AG09319 (cell line): Measurements from ENCODE around the gene RPS14.
"Not testable (repeated sequence)": the region's sequence is repeated elsewhere in the genome, so short reads cannot be mapped to it uniquely, and the experiment has no call there.

Experiments
- DNase-seq: peaks from one replicate; pipeline ENCODE4 v3.0.0-alpha.2; 2010; ENCODE audit warnings: low read depth; ENCODE audit errors: extremely low read depth
- TF ChIP-seq, protein P1 (sequence below): IDR thresholded peaks from 2 replicates; pipeline ENCODE4 v1.5.1; 2011; ENCODE audit warnings: low read depth, mild to moderate bottlenecking, inconsistent platforms, low read length, moderate library complexity

Gene RPS14

DNA sequence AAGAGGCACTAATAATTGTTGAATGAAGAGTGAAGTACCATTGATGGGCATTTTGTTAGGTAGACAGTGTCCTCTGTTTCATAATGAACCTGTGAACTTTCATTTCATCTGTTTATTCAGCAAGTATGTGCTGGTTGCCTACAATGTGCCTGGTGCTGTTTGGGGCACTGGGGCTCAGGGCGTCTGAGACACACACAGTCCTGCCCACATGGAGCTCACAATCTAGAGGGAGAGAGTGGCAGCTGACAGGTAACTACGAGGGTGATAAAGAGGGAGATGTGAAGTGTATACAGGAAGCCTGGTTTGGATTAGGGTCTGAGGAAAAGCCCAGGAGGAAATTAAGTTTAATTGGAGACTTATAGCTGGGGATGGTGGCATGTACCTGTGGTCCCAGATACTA lies 29.9 kb upstream of the RPS14 start:
- no peak for DNase-seq
- TF ChIP-seq, protein P1, sequence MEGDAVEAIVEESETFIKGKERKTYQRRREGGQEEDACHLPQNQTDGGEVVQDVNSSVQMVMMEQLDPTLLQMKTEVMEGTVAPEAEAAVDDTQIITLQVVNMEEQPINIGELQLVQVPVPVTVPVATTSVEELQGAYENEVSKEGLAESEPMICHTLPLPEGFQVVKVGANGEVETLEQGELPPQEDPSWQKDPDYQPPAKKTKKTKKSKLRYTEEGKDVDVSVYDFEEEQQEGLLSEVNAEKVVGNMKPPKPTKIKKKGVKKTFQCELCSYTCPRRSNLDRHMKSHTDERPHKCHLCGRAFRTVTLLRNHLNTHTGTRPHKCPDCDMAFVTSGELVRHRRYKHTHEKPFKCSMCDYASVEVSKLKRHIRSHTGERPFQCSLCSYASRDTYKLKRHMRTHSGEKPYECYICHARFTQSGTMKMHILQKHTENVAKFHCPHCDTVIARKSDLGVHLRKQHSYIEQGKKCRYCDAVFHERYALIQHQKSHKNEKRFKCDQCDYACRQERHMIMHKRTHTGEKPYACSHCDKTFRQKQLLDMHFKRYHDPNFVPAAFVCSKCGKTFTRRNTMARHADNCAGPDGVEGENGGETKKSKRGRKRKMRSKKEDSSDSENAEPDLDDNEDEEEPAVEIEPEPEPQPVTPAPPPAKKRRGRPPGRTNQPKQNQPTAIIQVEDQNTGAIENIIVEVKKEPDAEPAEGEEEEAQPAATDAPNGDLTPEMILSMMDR = no peak

DNA sequence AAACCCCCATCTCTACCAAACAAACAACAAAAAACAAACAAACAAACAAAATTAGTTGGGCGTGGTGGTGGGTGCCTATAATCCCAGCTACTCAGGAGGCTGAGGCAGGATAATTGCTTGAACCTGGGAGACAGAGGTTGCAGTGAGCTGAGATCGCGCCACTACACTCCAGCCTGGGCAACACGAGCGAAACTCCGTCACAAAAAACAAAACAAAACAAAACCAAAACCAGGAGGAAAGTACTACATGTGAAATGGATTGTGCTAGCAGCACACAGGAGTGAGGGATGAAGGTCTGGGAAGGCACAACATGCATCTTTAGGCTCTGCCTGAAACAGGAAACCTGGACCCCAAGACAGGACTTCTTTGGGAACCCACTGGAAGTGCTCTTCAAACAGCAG lies 27.0 kb upstream of the RPS14 start:
- DNase-seq = not testable (repeated sequence)

DNA sequence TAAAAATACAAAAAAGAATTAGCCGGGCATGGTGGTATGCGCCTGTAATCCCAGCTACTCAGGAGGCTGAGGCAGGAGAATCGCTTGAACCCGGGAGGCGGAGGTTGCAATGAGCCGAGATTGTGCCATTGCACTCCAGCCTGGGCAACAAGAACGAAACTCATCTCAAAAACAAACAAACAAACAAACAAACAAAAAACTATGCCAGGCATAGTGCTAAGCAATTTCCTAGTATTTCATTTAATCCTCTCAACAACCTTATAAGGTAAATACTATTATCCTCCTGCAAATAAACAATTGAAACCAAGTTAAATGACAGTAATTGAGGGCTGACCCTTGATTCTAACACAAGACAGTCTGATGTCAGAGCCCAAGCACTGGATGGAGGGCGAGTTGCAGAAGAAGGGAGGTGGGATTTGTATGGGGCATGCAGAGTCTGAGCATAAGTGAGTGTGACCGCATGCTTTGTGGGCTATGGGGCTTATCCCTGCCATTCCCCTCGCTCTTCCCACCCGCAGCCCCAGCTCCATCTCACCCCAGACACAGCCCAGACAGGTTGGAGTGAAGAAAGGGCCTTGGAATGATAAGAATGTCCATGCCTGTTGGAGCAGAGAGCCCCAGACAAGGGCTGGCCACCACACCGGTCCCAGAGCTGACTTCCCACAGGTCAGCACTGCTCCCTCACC lies 24.3 kb upstream of the RPS14 start:
- DNase-seq = no peak
- TF ChIP-seq, protein P1 = no peak

DNA sequence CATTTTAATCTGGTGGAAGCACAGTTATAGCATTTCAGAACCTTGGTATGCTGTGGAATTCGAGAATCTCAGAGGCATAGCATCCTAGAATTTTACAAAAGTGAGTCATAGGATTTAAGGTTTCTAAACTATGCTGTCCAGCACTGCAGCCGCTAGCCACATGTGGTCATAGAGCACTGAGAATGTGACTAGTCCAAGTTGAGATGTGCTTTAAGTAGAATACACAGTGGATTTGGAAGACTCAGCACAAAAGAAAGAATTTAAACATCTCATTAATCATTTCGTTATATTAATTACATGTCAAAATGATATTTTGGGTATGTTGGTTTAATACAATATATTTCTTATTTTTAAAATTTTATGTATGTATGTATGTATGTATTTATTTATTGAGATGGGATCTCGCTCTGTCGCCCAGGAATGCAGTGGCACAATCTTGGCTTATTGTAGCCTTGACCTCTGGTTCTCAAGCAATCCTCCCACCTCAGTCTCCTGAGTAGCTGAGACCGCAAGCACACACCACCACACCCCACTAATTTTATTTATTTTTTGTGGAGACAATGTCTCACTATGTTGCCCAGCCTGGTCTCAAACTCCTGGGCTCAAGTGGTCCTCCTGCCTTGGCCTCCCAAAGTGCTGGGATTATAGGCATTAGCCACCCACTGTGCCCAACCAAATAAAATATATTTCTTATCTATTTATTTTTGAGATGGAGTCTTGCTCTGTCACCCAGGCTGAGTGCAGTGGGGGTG lies 20.4 kb upstream of the RPS14 start:
- TF ChIP-seq, protein P1 = no peak
- DNase-seq = peak; percentile 83

DNA sequence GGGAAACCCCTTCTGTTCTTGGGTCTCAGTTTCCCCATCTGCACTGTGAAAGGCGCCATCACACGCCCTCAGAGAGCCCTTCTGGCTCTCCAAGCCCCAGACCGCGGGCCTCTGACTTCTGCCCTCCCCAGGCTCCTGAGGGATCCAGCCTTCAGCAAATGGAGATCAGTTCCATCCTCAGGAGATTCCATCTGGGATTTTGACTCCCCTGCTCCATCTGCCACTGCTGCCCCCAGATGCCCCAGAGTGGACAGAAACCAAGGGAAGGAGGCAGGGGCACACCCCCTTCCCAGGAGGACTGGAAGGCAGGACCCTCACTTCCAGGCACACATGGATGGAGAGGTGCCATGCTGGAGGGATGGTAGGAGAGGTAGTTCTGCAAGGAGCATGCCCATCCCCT lies 18.7 kb upstream of the RPS14 start:
- DNase-seq = no peak
- TF ChIP-seq, protein P1 = no peak

DNA sequence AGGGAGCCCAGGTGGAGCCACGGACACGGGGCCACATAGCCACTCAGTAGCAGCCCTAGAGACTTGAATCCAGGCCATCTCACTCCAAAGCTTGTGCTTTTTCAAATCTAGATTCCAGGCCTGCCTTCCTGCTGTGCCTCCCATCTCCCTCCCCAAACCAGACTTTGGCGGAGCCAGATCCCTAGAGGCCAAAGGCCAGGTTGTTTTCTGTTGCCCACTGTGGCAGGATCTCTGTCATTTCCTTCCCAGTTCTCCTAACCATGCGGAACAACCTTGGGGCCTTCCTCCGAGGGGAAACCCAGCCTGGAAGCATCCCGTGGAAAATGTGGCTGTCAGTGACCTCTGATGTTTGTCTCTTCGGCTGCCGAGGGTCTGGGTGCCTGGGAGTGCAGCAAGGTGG lies 16.4 kb upstream of the RPS14 start:
- TF ChIP-seq, protein P1 = no peak
- DNase-seq = no peak

DNA sequence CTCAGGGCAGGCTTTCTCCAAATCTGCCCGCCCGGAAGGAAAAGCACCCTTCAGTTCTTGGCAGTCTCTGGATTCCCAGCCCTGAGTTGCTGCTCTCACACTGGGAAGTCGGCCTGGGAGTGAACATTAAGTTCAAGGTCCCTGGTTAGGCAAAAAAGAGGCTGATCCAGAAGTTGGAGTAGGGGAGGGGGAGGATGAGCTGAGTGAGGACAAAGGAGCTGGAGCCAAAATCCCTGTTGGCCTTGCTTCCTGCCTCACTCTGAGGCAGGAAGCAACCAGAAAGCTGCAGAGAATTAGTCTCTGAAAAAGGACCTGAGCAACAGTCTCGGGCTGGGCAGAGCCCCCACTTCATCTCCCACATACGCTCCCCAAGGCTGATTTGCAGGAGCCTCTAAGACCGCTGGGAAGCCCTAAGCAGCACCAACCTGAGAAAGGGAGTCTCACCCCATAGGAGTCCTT lies 15.0 kb upstream of the RPS14 start:
- DNase-seq = no peak
- TF ChIP-seq, protein P1 = no peak
